GM12892 (cell line): ENCODE results near the gene RAB28.

Experiments
- POLR2A ChIP-seq: IDR thresholded peaks from 2 replicates; pipeline ENCODE4 v1.6.1; 2011; ENCODE audit warnings: low read depth, low read length, control low read depth
- TAF1 ChIP-seq: IDR thresholded peaks from 2 replicates; pipeline ENCODE4 v1.6.1; 2011; ENCODE audit warnings: low read depth, mild to moderate bottlenecking, control low read depth, low read length, borderline replicate concordance

DNA sequence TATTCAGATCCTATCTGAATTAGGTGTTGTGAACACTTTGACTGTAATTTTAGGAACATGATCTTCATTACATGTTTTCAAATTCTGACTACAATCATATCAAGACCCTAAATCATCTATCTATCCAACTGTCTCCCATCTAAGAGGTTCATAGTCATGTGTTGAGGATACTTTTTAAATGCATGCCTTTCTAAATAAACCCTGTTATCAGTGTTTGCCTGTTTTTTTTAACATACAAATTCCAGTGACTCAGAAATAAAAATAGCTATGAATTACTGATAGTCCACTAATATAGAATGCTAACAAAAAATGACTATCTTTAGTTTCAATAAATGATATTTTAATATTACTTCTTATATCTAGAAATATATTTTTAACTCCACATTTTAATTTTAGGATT lies 8.0 kb downstream of the RAB28 start:
- no peak for TF ChIP-seq POLR2A
- TF ChIP-seq TAF1: no peak
